Activated gamma-delta T cell (primary cell): ENCODE measurements around the gene DDIT4.
A peak's percentile ranks its signal among the peaks of the same experiment; 100 is the strongest.
"Not testable (repeated sequence)": the region's sequence is repeated elsewhere in the genome, so short reads cannot be mapped to it uniquely, and the experiment has no call there.

Source experiments
- DNase-seq: peaks from one replicate; lab custom pipeline; 2025; lab: John Stamatoyannopoulos, UW

Gene DDIT4

DNA sequence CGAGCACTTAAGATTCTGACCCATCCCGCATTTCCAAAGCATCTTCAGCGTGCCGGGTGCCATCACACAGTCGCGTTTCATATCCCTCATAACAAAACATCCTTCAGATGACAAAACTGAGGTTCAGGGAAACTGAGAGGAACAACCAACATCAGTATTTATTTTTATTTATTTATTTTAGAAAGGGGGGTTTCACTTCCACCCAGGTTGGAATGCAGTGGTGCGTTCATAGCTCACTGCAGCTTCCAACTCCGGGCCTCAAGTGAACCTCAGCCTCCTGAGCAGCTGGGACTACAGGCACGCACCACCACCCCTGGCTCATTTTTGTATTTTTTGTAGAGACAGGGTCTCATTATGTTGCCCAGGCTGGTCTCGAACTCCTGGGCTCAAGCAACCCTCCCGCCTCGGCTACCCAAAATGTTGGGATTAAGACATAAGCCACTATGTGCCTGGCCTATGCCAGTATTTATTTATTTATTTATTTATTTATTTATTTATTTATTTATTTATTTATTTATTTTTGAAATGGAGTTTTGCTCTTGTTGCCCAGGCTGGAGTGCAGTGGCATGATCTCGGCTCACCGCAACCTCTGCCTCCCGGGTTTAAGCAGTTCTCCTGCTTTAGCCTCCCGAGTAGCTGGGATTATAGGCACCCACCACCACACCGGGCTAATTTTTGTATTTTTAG lies 24.4 kb upstream of the DDIT4 start:
- not testable (repeated sequence) for DNase-seq

DNA sequence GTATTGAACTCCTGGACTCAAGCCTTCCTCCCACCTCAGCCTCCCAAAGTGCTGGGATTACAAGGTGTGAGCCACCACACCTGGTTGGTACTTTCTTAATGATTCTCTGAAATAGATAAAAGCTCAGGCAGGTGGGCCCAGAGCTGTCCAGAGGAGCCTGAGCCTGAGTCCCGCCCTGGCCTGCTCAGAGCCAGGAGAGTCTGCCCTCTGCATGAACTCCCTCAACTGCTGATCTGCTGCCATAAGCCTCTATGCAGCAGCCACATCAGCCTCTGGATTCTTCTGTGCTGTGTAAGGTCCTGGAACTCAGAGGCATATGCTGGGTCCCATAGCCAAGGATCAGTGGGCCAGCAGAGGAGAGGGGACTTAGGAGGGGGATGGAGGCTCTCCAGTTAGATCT lies 23.1 kb upstream of the DDIT4 start:
- DNase-seq: no peak

GRCh38 chr10:72251635-72252034 lies 22.1 kb upstream of the DDIT4 start:
- no peak for DNase-seq

GRCh38 chr10:72252972-72253371 lies 20.8 kb upstream of the DDIT4 start:
- DNase-seq: no peak

GRCh38 chr10:72253578-72253977 lies 20.1 kb upstream of the DDIT4 start:
- no peak for DNase-seq

DNA sequence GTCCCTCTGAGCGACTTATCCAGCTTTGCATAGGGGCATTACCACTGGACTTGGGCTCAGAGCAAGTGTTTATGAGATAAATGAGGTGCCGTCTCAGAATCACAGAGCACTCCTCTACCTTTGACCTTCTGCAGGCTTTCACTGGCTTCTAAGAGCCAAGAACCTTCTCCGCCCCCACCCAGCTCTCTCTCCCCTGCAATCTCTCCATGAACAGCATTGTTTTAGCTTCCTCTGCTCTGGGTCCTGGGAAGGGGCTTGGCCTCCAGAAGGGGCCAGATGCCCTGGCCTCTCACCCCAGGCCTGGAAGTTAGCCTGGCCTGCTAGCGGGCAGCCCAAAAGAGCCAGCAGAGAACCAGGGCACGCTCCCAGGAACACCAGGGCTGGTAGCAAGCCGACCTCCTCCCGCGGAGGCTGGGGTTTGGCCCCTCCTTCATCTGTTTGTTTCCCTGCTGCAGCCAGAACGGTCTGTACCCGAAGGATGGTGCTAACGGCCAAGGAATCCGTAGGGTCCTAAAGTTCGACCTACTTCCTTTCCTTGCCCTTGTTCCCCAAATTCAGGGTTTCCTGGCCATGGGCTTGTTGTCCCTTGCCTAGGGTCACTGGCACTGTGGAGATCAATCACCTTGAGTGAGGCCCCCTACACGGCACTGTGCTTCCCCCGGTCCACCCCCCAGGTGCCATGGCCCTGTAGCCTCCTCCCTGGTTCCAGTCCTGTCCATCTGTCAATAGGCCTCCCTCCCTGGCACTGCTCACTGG lies 18.7 kb upstream of the DDIT4 start:
- DNase-seq: no peak

- DNase-seq: no peak
Measured at GRCh38 chr10:72255977-72256729, 17.6 kb upstream of the DDIT4 start.

- DNase-seq: no peak
Measured at GRCh38 chr10:72257051-72257892, 16.5 kb upstream of the DDIT4 start.

- DNase-seq: no peak
Measured at GRCh38 chr10:72258617-72259016, 15.1 kb upstream of the DDIT4 start.

DNA sequence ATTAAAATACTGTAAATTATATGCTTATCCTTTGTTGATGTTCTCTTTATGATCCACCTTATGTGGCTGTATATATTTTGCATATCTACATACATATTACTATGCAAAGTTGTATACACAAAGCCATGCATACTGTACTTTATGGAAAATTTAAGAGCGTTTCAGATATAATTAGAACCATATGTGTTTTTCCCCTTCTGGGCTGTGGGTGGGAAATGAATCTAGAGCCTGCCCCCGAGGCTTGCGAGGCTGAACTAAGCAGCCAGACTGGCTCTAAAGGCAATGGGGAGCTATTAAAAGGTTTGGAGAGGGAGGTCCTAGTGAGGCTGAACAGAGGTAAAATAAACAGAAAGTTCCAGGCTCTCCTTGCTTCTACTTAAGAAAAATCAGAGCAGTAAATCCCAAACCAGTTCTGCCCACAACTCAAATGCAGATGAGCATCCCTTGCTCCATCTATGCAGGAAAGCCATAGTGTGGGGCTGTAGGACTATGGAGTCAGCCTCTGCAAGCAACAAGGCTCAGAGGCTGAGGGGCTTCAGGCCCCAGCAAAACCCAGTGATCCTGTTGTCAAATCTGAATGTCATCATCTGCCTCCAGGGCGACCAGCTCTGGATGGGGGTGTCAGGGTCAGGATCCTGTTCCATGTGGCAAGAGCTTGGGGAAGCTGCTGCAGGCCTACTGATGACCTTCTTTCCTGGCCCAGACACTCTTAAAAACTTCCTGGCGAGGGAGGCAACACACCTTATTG lies 14.1 kb upstream of the DDIT4 start:
- DNase-seq: no peak

DNA sequence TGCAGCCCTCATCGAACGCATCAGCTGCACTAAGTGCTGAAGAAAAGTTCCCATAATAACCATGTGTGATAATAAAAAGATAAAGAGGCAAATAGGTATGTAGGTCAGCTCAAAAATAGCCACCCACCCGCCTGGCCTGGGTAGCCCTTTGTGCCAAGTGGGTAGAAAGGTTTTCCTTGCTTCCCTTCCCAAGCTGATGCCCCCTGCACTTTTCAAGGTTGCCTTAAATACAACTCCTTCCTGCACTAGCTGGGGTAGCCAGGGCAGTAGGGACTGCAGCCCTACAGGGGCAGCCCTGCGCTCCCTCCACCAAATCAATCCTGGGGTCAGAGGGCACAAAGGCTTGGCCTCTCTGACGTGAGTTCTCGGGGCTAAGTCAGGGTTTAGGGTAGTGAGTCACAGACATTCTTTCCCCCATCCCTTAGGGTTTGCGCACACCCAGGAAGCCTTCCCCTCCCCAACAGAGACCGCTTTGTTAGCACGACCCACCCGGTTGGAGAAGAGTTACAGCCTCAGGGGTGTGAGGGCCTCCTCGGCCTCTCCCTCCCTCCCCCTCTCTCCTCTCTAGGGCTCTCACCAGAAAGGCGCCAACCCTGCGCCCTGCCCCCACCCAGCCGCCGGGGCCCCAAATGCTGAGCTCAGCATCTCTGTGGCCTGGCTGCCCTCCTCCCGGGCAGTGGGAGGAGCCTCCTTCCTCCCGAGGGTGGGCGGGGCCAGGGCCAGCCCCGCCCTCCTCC lies 13.3 kb upstream of the DDIT4 start:
- peak; percentile 79 for DNase-seq

- peak; percentile 62 for DNase-seq
Measured at GRCh38 chr10:72260976-72261783, 12.5 kb upstream of the DDIT4 start.

DNA sequence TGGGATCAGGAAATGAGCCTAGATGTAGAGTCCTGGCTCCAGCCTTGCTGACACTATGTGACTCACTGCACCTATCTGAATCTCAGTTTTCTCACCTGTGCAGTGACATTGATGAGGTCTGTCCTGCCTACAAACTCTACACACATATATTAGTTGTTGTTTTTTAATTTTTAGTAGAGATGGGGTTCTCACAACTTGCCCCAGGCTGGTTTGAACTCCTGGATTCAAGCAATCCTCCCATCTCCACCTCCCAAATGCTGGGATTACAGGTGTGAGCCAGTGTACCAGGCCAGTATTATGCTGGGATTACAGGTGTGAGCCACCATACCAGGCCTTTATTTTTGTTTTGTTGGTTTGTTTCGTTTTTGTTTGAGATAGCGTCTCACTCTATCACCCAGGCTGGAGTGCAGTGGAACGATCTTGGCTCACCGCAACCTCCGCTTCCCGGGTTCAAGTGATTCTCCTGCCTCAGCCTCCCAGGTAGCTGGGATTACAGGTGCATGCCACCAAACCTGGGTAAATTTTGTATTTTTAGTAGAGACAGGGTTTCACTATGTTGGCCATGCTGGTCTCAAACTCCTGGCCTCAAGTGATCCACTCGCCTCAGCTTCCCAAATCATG lies 11.8 kb upstream of the DDIT4 start:
- DNase-seq: no peak

GRCh38 chr10:72263613-72264241 lies 10.0 kb upstream of the DDIT4 start:
- no peak for DNase-seq

DNA sequence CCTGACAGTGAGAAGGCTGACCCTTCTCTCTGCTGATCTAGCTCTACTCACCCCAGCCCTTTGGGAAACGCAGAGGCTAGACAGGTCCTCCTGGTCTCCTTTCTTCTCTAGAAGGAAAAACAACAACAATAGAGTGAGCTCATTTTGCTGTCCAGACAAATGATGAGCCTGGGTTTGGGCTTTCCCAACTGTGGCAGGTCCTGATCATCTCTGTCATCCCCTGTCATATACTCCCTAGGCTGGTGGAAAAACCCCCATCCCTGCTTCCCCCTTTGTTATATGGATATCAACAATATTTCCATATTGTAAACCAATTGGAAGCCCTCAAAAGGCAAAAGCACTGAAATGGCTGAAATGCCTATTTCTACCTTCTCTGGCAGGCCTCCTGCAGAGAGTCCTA lies 9.2 kb upstream of the DDIT4 start:
- no peak for DNase-seq

- DNase-seq: no peak
Measured at GRCh38 chr10:72265508-72265907, 8.2 kb upstream of the DDIT4 start.

DNA sequence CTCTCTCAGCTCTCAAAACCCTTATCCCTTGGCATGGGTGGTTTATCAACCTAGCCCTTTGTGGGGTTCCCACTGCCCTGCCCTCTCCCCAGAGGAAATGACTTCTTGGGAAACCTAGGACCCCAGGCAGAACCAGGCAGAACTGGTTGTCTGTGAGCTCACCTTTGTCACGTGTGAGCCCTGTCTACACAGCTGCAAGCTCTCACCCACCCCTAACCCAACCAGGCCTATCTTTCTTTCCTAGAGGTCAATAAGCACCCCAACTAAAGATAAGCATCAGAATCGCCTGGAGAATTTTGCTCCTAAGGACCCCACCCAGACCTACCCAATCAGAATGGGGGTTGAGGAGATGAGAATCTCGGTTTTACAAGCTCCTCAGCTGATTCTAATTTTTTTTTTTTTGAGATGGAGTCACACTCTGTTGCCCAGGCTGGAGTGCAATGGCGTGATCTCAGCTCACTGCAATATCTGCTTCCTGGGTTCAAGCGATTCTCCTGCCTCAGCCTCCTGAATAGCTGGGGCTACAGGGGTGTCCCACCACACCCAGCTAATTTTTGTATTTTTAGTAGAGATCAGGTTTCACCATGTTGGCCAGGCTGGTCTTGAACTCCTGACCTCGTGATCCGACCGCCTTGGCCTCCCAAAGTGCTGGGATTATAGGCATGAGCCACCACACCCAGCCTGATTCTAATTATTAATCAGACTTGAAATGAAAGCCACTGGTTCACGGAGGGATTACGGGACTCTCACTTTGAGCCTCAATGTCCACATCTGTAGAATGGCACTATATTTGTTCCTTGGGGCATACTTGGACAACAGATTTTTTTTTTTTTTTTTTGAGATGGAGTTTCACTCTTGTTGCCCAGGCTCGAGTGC lies 7.5 kb upstream of the DDIT4 start:
- DNase-seq: no peak

DNA sequence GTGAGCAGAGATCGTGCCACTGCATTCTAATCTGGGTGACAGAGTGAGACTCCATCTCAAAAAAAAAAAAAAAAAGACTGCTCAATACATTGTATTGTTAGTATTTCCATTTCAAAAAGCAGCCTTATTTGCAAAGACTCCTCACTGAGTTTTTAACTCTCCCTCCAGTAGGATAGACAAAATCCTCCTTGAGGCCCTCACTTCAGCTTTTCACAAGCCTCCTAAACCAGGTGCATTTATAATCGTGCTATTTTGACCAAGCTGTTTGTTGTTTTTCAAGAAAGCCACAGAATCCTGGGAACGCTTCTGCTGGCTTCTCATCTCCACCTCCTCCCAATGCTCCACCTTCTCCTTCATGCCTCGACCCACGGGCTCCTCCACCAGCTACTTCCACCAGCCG lies 6.3 kb upstream of the DDIT4 start:
- DNase-seq: no peak
